NCI-H146 treated with DMSO at 0.1 percent for 48 hours (cell line): ENCODE measurements around the gene SPIRE1.
A peak's percentile ranks its signal among the peaks of the same experiment; 100 is the strongest.

Source experiments
- DNase-seq: peaks from one replicate; lab custom pipeline; 2025; ENCODE audit not compliant: unreplicated experiment; lab: John Stamatoyannopoulos, UW

SPIRE1 gene

DNA sequence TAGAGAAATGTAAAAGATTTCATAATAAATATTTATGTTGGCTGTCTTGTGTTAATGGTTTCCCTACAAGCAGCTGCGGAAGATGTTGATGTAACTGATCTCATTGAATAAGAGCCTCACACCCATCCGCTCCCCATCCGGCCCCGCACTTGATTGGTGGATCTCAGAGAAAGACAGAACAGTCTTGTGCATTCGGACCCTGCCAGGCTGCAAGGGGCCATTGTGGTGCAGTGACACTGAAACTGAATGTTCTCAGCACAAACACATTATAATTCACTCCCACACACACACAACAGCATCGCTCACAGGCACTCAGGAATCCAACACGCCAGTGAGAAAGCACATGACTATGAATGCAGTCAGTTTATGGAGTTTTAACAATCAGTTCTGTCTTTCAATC is 202.4 kb downstream of the SPIRE1 start:
- no peak for DNase-seq

DNA sequence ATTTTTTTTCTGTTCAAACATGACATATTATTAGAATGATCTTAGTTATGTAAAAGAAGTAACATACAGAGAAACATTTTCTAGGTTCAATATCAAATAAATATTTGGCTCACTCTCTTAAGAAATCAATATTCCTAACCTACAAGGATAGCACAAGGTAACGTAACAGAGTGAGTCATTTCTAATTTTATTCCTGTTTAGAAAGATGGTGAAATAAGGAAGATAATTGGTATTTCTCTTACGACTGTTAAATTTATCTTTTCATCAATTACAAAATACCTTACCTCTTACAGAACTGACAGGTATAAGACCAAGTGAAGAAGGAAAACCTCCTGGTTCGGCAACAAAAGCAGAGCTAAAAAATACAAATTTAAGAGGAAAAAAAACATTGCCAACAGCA is 205.1 kb downstream of the SPIRE1 start:
- no peak for DNase-seq

DNA sequence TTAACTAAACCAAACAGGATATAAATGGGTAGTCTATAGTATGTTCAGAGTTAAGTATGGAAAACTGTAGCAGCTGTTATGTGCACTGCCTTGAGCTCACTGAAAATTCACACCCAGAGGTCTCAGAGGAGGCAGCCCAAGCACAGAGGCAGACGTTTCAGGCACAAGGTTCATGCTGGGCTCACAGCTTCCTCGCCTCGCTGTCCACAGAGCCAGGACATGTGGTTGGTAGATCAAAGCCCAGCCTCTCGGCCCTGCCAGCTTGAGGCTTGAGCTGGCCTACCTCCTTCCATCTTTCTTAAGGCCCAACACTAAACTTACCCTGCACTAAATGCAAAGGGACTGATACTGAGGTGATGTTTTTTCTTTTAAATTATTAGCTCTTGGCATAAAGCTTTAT is 206.5 kb downstream of the SPIRE1 start:
- DNase-seq = no peak

GRCh38 chr18:12449051-12449785 is 208.7 kb downstream of the SPIRE1 start:
- DNase-seq = no peak

DNA sequence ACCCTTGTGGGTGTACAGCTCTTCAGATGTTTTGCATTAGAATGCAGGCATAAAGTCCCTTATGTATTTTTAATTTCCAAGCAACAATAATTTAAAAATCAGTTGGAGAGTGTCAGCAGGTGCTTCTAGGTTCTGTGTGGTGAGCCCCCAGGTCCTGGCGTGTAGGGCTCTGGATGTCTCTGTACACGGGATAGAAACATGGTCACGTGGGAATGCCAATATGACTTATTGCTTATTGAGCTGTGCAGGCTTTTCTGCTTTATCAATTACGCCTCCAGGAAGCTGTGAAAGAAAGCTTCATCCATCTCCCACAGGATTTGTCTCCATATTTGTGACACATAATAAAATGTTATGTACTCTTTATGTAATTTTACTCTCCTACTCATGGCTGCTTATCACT is 212.4 kb downstream of the SPIRE1 start:
- no peak for DNase-seq

DNA sequence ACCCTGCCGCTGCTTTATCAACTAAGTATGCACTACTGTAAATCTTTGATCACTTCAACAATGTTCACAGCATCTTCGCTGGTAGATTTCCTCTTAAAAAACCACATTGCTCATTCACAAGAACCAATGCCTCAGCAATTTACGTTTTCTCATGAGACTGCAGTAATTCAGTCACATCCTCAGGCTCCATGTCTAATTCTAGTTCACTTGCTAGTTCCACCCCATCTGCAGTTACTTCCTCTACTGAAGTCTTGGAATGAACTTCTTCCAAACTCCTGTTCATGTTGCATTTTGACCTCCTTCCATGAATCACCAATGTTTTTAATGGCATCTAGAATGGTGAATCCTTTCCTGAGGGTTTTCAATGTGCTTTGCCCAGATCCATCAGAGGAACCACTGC is 214.4 kb downstream of the SPIRE1 start:
- no peak for DNase-seq

DNA sequence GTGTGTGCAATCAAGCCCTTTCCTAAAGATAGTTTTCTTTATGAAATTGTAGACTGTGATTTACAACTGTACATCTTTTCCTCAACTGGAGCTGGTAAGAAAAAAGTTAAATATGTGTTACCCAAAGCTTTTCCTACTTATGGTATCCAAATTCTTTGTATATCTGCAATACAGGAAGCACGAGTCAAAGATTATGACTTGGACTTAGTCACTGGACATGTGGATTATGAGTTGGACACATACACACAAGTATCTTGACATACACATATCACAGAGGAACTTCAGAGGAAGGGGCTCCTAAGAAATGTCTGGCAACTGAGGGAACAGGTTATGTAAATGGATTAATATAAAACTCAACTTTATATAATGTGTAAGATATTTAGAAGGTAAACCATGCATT is 215.0 kb downstream of the SPIRE1 start:
- DNase-seq = no peak

DNA sequence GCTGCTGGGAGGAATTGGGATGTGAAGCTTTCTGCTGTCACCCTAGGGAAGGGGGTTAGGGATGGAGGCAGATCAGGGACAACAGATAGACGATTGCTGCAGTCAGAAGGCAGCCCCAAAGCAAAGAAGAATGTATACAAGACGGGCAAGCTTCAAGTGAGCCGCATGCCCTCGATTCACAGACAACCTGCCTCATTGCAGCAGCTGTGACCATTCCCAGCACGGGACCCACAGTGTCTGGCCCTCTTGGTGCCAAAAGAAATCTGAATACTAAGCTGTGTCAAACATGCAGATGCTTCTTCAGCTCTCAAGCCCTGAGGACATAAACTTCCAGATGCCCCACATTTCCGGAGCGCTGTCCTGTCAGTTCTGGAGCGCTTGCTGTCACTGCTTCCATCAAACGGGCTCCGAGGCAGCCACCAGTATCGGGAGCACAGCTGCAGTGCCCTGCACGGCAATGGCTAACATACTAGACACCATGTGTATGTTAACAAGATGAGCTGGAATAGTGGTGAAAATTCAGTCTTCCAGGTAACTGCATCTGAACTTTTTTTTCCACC is 216.4 kb downstream of the SPIRE1 start:
- DNase-seq = no peak

- DNase-seq = no peak
Measured at GRCh38 chr18:12438257-12438656, 219.7 kb downstream of the SPIRE1 start.

- no peak for DNase-seq
Measured at GRCh38 chr18:12435867-12436266, 222.0 kb downstream of the SPIRE1 start.

- DNase-seq = no peak
Measured at GRCh38 chr18:12434541-12434929, 223.4 kb downstream of the SPIRE1 start.

DNA sequence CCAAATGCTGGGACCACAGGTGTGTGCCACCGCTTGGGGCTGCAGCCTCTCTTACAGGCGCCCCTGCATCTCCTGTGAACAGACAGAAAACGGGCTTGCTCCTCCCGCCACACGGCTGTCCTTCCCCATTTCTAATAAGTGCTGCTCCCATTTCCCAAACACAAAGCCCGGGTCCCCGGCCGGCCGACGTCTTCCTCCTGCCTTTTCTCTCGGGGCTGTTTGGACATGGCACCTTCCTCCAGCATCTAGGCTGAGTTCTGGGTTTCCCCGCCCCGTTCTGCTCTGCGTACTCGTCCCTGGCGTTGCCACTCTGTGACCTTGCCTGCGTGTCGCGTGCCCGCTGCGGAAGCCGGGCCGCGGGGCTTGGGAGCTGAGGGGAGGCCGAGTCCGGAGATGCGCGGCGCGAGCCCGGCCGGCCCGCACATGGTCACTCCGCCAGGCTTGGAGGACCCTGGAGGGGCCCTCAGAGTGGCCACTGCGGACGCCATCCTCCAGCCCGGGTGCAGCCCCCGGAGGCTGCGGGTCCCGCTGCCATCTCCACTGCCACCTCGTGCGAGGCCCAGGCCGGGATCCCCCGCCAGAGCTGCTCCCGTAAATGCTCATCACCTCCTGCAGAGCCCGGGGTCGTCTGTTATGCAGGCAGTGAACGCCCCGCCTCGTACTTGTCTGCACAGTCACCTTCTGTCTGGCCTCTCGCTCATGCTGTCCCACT is 223.9 kb downstream of the SPIRE1 start:
- no peak for DNase-seq

DNA sequence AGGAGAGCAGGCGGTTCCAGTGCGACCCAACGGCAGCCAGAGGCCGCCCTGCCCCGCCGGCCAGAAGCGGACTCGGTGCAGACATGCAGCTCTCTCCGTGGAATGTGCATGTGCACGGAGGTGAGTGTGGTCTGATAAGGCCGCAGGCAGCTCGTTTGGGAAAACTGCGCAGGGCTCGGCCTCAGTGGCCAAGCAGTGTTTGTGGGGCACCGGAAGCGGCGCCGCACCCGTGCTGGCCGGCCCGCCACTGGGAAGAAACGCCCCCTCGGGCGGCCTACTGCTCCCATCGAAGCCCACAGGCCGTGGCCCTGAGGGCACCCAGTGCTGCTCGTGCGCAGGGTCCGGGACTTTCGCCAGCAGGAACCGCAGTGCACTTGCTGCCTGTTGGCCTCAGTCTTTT is 225.0 kb downstream of the SPIRE1 start:
- DNase-seq = no peak

DNA sequence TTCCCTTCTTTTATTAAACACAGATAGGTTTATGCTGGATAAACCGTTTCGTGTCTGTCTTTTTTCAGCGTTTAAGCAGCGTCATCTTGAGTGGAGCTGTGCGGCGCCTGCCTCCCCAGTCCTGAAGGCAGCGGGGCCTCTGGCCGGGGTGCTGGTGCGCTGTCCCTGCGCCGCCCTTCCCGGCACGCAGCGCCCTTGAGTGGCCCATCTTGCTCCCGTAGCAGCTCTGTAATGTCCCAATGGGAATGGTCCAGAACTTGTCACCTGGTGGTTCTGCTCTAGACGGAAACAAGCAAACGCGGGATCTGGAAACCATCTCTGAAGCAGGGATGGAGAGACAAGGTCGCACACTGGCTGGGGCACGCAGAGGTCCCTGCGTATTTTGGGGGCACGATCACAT is 225.7 kb downstream of the SPIRE1 start:
- no peak for DNase-seq

DNA sequence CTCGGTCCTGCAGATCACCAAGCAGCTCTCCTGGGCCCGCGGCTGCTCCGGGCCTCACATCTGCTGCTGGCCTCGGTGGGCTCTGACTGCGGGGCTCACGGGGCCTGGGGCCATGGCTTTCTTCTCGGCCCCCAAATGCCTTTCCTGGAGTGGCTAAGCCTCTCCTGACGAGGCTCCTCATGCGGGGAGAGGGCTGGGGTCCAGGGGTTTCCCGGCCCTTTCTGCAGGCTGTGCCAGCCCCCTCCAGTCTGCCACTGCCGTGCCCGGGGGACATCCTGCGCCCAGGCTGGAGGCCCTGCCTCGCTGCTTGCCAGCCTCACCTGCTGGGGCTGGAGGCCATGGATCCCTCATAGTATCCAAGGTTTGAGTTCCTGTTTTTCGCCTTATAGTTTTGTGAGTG is 226.3 kb downstream of the SPIRE1 start:
- DNase-seq = no peak

DNA sequence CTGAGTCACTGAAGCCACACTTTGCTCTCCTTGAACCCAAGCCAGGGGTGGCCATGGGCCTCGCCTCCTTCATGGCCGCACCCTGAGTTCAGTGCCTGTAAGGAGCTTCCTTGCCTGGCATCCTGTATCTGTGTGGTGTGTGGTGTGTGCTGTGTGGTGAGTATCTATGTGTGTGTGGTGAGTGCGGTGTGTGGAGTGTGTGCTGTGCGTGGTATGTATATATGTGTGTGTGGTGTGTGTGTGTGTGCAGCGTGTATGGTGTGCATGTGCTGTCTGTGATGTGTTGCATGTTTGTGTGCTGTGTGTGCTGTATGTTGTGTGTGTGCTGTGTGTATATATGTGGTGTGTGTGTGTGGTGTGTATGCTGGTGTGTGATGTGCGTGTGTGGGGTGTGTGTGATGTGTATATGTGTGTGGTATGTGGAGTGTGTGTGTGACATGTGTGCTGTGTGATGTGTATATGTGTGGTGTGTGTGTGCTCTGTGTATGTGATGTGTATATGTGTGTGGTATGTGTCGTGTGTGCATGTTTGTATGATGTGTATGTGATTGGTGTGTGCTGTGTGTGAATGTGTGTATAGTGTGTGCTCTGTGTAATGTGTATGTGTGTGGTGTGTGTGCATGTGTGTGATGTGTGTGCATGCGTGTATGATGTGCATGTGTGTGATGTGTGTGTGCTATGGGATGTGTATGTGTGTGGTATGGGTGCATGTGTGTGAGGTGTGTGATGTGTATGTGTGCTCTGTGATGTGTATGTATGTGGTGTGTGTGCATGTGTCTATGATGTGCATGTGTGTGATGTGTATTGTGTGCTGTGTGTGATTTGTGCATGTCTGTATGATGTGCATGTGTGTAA is 227.5 kb downstream of the SPIRE1 start:
- DNase-seq = no peak

- no peak for DNase-seq
Measured at GRCh38 chr18:12429556-12429955, 228.4 kb downstream of the SPIRE1 start.

GRCh38 chr18:12428923-12429322 is 229.0 kb downstream of the SPIRE1 start:
- no peak for DNase-seq

DNA sequence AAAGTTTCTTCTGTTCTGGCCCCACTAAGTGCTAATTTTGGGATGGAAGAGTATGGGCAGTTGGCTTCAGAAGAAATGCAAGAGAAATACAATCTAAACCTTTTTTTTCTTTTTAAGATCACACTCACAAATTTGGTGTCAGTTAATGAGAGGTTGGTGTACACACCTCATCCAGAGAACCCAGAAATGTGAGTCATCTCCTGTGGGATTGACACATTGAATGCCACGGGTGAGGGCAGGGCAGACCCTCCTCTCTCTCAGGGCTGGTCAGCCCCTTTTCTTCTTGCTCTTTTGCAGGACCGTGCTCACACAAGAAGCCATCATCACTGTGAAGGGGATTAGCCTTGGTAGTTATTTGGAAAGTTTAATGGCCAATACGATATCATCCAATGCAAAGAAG is 231.0 kb downstream of the SPIRE1 start:
- DNase-seq = no peak

DNA sequence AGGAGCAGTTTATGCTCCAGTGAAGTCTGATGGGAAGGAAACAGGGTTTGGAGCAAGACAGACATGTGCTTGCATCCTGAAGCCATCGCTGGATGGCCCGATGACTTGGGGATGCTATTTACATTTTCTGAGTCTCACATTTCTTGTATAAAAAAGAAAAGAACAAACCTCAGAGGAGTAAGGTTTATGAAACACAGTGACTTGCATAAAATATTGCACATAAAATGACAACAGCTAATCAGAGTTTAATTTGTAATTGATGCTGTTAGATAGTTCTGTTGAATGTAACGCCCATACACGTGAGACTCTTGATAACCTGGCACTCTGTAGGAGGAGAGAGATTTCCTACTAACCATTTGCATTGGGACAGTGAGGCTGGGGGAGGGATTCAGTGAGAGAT is 233.7 kb downstream of the SPIRE1 start:
- no peak for DNase-seq

DNA sequence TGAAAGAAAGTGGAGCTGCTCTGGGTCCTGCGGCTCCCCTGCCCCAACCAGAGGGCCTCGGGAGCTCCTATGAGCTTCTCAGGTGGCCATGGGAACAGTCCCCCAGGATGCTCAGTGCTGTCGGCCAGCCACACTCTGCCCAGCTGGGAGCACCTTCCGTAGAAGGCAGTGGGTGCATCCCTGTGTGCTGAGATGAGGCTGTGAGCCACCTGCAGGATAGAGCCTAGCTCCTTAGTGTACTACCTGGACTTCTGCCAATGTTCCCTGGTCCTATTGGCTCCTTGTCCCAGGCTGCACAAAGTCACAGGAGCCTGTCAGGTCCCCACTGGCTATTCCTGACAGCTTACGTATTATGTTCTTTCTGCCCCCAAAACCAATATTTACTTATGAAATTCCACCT is 234.1 kb downstream of the SPIRE1 start:
- peak; percentile 33 for DNase-seq

DNA sequence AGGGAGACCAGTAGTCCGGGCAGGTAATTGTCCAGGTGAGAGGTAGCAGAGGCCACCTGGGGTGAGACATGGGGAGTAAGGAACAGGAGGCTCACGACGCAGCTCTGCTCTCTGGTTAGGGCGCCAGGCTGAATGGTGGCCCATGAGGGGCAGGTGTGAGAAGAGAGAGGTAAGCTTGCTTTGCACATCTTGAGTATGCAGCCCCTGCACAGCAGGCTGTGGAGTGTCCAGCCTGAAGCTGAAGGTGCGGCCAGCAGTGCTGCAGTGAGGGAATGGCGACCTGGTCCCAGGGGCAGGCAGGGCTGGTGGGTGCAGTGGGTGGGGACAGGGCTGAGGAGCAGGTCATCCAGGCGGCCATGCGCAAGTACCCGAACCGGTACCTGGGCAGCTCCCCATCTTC is 234.5 kb downstream of the SPIRE1 start:
- no peak for DNase-seq
